Activated T-cell treated with anti-CD3 and anti-CD28 coated beads for 1 hour (primary cell): ENCODE measurements around the gene CORO2A.

Experiments
- DNase-seq: peaks from one replicate; pipeline ENCODE4 v3.0.0-alpha.2; 2020; ENCODE audit warnings: low read depth

CORO2A gene

DNA sequence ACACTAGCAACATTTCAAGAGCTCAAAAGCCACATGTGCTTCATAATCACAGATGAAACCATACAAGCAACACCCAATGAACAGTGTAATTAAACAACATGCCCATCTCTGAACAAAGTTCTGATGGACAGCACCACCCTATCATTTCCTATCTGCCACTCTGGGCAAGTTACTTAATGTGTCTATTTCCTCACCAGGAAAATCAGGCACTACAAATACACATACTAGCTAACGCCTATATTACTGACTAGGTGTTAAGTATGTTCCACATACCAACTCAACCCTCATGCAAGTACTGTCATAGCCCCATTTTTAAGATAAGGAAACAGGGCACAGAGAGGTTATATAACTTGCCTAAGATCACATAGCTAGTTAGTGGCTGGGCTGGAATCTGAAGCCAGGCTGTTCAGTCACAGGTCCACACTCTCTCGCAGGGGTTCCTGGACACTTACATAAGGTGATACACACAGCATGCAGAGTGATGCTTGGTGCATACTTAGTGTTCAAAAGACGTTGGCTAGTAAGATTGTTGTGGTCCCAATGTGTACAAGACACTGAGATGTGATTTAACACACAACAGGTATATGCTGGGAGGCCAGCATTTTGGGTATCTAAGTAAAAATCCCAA is 24.2 kb downstream of the CORO2A start:
- no peak for DNase-seq

DNA sequence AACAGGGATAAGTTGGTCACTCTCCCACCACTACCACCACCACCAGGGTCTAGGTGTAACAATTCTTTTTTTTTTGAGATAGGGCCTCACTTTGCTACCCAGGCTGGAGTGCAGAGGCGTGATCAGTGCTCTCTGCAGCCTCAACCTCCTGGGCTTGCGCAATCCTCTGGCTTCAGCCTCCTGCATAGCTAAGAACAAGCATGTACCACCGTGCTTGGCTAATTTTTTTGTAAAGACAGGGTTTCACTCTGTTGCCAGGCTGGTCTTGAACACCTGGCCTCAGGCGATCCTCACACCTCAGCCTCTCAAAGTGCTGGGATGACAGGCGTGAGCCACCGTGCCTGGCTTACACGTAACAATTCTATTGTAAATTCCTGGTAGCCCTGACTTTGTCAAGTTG is 27.5 kb downstream of the CORO2A start:
- DNase-seq: no peak

DNA sequence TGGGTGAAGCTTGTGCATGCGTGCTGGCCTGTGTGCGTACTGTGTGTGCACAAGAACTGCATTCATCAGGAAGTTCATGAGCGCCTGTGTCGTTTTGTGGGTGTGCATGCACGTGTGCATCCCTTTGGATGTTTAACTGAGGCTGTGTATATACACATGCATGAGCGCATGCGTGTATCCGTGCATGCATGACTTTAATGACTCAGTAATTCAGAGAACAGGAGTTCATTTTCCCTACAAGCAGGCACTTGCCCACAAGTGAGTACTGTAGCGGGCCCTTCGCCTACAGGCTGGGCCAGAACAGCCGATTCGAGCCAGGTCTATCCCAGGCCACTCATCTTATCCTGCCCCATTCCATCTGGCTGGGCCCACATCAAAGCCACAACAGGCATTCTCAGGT is 29.8 kb downstream of the CORO2A start:
- DNase-seq: no peak

DNA sequence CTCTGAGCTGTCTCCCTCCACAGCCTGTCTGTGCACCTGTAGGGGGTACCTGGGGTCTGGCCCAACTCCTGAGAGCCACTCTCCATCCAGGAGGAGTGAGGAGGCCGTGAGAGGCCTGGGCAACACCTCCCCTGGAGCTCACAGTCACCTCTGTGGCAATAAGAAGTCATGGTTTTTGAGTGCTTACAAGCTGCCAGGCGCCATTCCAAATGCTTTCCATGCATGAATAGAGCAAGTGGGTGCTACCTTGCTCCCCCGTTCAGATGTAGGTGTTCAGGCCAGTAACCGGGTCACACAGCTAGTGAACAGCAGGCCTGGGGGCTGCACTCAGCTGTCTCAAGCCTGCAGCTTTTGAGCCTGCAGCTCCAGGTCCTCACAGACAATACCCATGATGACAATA is 30.6 kb downstream of the CORO2A start:
- DNase-seq: no peak

DNA sequence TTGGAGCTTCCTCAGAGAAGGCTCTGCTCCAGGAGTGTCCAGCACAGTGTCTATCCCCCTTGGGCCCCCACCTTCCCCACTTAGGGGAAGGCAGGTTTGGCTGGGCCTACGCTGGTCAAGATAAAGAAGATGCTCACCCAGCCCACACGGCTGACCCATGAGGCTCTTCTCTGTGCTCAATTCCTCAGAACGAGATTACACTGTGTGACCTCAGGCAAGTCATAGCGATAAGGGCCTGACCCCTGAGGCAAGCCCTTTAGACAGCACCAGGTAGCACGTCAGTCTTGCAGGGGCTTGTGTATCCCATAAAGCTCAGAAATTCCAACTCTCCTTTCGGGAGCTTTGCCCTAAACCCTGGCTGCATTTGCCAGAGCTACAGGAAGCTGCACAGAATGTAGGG is 32.6 kb downstream of the CORO2A start:
- no peak for DNase-seq

DNA sequence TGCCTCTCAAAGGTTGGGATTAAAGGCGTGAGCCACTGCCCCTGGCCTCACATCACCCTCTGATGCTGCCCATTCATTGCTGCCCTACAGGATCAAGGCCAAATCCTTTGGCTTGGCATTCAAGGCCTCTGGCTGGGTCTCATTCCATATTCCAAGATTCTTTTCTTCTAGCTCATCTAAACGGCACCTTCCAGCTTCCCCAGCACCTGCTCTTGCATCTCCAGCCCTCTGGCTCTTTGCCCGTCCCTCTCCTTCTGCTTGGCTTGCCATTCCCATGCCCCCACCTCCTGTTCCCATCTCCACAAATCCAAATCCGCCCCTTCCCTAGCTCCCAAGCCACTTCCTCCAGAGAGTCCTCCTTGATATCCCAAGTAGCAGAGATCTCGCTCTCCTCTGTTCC is 33.1 kb downstream of the CORO2A start:
- no peak for DNase-seq

DNA sequence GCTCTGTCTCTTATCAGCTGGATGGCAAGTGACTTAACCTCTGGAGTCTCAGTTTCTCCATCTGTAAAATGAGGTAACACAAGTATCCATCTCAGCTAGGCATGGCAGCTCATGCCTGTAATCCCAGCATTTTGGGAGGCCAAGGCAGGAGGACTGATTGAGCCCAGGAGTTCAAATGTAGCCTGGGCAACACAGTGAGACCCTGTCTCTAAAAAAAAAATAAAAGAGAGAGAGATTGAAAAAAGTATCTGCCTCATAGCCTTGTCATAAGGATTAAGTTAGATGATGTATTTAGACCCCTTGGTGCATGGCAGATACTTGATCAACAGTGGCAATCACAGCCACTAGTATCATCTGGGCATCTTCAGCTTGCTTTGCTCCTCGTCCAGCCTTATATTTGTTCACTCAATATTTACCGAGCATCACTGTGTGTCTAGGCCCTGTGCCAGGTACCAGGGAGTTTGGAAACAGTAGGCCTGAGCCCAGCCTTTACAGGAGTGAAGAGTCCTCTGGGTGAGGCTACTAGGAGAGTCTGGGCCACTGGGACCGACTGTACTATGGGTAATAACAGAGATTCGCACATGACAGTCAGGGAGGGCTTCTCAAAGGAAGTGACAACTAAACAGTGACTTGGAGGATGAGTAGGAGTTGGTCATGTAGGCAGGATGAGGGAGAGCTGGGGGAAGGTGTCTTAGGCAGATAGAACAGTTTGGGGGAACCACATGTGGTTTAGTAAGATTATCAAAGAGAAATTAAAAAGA is 34.2 kb downstream of the CORO2A start:
- DNase-seq: no peak

DNA sequence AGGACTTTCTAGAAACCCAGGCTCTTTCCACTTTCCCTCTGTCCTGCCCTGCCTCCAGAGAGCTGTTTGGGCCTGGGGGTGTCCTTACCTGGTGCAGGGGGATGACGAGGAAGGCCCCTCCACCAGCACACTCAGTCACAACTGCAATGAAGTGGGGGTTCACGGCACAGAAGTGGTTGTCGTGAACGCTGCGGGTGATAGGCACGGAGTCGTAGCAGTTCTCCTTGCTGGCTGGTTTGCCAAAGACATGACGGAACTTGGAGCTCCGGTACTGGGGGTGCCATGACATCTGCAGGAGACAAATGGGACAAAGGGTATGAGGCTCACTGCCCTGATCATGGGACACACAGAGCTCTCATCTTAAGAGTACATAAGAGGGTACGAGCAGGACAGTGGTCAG is 35.1 kb downstream of the CORO2A start:
- no peak for DNase-seq

DNA sequence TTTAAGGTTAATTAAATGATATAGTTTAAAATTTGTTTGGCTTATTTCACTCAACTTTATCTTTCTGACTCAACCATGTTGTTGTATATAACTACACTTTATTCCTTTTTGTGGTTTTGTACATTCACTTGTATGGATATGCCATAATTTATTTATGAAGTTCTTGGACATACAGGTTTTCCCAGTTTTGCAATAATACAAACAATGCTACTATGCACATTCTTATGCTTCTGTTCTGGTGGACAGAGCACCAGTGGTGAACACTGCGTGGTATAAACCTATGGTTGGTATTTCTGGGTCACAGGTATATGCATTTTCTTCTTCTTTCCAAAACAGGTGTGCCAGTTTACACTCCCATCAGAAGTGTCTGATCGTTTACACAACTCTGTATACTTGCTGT is 37.8 kb downstream of the CORO2A start:
- DNase-seq: no peak

DNA sequence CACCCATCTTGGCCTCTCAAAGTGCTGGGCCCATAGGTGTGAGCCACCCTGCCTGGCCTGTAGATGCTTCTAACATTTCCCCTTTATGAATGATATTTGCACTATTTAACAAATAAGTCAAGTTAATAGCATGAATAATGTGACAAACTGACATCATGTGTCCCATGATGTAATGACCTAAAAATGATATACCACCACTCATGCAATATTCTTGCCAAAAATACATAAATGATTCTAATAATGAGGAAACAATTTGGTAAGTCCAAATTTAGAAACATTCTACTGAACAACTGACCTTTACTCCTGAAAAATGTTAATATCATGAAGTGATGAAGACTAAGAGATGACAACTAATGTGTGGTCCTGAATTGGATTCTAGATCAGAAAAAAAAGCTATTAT is 39.9 kb downstream of the CORO2A start:
- DNase-seq: no peak

DNA sequence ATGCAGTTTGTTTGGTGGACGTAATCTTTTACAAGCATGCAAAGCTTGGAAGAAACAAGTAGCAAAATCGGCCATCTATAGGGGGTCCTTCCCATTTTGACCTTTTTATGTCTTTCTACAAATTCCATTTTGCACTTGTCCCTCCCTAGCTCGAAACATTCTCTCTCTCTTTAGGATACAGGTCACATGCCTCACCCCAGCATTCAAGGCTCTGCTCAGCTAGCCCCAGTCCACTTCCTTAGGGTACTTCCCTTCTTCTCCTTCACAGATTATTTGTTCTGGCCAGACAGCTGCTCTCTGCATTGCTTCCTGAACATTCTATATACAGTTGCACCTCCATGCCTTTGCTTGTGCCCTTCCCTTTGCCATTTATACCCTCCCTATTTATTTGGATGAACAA is 41.7 kb downstream of the CORO2A start:
- no peak for DNase-seq

DNA sequence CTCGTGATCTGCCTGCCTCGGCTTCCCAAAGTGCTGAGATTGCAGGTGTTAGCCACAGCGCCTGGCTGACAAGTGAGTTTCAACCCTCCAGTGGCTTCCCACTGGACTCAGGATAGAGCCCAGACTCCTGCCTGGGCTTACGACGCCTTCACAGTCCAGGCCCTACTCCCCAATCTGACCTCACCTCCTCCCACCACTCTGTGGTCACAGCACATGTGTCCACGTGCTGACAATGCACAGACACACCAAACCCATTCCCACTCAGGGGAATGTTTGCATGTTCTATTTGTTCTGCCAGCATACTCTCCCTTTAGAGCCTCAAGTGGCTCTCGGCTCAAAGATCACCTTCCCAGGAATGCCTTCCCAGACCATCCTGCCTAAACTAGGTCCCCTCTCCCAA is 42.3 kb downstream of the CORO2A start:
- no peak for DNase-seq

DNA sequence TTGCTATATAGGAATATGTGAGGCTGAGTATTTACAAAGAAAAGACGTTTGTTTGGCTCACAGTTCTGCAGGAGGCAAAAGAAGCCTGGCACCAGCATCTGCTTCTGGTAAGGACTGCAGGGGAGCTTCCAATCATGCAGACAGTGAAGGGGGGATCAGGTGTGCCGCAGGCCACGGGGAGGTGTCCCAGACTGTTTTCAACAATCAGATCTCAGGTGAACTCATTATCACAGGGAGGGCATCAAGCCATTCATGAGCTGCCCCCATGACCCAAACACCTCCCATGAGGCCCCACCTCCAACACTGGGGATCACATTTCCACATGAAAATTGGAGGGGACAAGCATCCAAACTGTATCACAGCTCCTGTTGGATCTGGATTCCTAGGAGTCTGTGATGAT is 43.0 kb downstream of the CORO2A start:
- DNase-seq: no peak

DNA sequence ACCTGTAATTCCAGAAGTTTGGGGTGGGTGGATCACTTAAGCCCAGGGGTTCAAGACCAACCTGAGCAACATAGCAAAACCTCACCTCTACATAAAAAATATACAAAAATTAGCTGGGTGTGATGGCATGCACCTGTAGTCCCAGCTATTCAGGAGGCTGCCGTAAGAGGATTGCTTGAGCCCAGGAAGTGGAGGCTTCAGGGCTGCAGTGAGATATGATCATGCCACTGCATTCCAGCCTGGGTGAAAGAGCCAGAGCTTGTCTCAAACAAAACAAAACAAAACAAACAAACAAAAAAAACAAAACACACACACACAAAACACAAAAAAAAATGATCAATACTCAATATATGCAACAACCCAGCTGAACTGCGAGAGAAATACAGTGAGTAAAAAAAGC is 44.0 kb downstream of the CORO2A start:
- DNase-seq: no peak

DNA sequence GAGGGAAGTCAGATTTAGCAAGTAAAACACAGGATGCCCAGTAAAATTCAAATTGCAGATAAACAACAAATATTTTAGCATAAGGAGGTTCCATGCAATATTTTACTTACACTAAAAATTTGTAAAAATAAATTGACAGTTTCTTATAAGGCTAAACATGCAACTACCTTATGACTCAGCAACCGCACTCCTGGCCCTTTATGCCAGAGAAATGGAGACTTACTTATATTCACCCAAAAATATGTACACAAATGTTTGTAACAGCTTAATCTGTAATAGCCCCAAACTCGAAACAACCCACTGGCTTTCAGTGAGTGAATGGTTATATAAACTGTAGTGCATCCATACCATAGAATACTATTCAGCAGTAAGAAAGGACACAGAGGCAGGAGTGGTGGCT is 44.9 kb downstream of the CORO2A start:
- no peak for DNase-seq

DNA sequence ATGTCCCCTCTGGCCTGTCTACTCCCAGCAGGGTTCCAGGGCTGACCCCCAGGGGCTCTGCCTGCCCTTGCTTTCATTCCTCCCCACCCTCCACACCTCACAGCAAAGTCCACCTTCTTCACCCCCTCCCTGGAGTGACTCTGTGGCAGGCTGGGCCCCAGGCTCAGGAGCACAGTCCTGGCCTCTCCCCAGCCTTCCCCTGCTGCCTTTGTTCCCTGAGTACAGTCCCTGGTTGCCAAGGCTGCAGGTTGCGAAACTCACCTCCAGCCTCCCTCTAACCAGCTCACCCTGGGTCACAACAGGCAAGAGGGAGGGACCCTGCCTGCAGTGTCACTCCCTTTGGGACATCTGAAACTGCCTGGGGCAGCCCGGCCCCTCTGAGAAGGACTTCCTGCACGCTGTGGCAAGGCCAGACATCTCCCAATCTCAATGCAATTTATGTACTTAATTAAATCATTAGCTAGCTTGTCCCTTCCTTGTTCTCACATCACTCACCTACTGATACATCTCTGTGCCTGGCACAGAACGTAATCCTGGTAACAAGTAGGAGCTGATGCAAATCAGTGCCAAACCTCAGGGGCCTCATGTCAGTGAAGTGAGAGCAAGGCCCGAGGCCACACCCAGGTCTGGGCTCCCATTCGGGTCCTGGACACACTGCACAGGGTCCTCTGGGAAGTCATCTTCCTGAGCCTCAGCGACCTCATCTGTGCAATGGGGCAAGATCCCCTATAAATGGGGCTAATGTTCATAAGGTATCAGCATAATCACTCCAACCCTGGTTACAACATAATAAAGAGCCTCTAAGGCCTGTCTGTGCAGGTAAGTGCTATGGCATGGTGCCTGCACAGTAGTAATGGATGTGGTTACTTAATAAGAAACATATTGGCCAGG is 46.1 kb downstream of the CORO2A start:
- DNase-seq: no peak

DNA sequence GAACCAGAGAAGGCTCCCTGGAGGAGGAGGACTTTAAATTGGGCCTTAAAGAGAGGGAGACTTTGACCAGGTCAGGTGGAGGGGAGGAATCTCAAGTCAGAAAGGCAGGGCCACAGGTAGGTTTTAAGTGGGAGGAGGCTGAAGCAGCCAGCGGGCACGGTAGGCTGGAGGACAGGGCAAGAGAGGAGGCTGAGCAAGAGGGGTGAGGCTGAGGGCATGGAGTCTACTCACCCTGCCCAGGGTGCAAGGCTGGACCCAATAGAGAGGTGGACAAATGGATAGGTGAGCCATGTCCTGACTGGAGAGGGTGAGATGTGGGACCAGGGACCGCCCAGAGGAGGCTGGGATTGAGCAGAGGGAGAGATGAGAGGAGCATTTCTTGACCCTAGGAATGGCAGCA is 47.8 kb downstream of the CORO2A start:
- no peak for DNase-seq

DNA sequence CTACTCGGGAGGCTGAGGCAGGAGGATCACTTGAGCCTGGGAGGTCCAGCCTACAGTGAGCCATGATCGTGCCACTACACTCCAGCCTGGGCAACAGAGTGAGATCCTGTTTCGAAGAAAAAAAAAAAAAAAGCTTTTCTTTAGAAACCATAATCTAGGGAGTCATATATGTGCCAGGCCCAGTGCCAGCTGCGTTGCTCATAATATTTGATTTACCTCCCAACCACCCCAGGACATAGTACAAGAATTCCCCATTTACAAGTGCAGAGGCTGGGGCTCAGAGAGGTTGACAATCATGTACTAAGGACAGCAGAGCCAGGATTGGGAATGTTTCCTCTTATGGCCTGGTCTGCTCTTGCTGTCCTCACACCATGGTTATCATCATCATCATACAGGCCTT is 48.4 kb downstream of the CORO2A start:
- no peak for DNase-seq

DNA sequence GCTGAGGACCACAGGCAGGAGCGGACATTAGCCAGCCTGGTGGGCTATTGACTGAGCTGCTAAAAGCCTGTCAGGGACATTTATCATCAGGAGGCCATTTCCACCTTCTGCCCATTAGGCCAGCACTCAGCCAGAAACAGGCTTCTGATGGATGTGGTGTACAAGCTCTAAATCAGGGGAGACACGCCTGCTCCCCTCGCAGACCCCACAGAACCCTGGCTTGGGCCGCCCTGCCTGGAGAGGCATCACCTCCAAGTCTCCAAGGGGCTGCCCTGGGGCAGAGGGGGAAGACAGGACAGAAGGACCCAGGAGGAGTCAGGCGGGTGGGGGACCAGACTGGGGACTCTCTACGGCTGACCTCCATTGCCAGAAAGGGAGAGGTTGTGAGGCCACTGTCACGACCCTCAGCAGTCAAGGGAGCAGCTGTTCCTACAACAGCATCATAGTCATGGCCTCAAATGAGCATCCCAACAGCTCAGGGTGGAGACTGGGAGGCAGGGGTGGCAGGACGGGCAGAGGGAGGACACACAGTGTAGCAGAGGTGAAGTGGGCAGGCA is 49.4 kb downstream of the CORO2A start:
- DNase-seq: no peak

DNA sequence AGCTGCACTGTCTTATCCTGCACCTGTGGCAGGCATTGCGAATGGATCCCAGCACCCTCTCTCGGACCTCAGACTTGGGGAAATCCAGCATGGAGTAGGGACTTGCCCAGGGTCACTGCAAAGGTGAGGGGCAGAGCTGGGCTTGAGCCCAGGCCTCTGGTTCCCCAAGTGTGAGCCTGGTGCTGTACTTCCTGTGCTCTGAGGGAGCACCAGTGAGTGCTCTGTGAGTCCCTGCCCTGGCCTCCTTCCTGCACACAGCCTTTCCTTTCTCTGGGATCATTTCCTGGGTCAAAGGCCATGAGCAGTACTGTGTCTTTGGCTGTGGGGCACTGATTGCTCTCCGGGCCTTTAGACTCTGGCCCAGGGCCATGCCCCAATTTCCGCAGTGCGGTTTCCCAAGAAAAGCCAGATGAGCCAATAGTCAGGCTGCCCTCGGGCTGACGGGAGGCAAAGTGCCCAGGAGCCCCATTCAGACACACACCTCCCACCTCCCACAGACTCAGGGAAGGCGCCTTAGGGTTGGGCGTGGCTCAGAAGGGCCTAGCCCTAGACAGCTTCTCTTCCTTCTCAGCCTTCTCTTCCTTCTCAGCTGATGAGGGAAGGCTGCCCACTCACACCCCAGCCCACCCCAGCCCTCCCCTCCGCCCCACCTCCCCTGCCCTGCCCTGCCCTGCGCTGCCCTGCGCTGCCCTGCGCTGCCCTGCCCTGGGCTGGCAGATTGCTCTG is 50.1 kb downstream of the CORO2A start:
- no peak for DNase-seq

DNA sequence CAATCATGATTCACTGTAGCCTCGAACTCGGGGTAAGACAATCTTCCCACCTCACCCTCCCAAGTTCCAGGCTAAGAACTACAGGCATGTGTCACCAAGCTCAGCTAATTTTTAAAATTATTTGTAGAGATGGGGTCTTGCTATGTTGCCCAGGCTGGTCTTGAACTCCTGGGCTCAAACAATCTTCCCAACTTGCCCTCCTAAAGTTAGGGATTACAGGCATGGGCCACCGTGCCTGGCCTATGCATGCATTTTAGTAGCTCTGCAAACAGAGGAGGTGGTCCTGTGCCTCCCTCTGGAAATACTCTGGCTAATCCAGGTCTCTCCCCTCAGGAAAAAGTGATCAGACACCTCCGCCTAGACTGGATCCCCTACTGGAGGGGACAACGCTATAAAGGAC is 51.9 kb downstream of the CORO2A start:
- DNase-seq: no peak

DNA sequence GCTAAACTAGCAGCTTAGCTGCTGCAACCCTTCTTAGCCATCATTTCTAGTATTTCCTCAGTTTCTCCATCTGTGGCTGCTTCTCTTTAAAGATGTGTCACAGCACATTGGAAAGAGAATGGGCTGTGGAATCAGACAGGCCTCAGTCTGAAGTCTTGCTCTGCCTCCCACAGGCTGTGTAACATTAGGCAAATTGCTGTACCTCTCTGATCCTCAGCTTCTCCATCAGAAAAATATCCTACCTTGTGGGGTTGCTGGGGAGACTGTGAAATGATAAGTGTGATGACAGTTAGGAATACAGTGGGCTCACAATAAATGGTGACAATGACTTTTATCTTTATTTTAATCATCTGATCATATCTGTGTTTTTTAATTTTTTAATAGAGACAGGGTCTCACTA is 55.9 kb downstream of the CORO2A start:
- DNase-seq: no peak
